ENCODE measurements around the gene SNAI1. TPM values are rescaled to one million over a fixed set of nuclear protein-coding genes. Genes with fewer than 3 reads are reported as not detected.
"Not testable (repeated sequence)": the region's sequence is repeated elsewhere in the genome, so short reads cannot be mapped to it uniquely, and the experiment has no call there.

The SNAI1 gene
- total RNA-seq, 2 donors from 2014 or later, result 2.2 to 3.3 TPM

DNA sequence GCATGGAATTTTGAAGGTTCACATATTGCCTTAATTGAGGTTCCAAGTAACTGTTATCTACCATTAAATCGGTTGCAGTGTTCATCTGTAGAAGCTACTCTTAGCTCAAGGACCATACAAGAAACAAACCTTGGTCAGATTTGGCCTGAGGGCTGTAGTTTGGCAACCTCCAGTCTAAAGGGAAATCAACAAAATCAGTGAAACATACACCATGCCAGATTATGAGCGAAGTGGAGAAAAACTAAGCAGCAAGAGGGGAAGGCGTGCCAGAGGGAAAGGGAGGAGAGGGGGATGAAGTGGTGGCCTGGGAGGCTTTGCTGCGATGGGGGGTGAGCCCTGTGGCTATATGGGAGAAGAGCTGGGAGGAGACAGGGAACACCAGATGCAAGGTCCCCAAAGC, 8.8 kb upstream of the SNAI1 start:
- Mint-ChIP-seq H3K27ac (no peak overlapping the region), H3K4me1 (no peaks in the 10 kb centered on the region), H3K27me3 (peaks cover 12% of the 10 kb centered on the region), H3K36me3 (ENCODE audit: low read depth) (no peaks in the 10 kb centered on the region), H3K4me3 (no peak overlapping the region)
- no peak for ATAC-seq
- no peak for DNase-seq
- H3K9me3 ChIP-seq (ENCODE audit: control insufficient read depth, low read length, poor library complexity, severe bottlenecking), result no peaks in the 10 kb centered on the region

DNA sequence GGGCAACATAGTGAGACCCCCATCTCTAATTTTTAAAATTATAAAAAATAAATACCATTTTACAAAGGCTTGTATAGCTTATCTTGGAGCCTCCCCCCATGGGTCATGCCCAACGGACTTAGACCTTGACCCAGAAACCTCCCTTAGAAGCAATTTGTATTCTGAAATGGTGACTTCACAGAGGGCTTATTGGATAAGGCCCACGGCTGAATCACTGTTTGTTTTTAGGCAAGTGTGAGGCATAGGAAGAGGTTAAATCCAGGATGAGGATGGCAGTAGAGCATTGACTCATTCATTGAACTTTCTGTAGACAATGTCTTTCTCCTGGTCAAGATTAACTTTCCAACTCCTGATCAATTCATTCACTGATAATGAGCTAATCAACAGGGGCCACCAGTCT, 6.2 kb upstream of the SNAI1 start:
- H3K4me1 Mint-ChIP-seq, result peaks cover 6% of the 10 kb centered on the region
- no peak for ATAC-seq
- H3K9me3 ChIP-seq (ENCODE audit: control insufficient read depth, low read length, poor library complexity, severe bottlenecking), result no peaks in the 10 kb centered on the region
- DNase-seq, result no peak
- H3K36me3 Mint-ChIP-seq (ENCODE audit: low read depth), result no peaks in the 10 kb centered on the region
- H3K4me3 Mint-ChIP-seq, result no peak overlapping the region
- peaks cover 12% of the 10 kb centered on the region for H3K27me3 Mint-ChIP-seq
- no peak overlapping the region for H3K27ac Mint-ChIP-seq

DNA sequence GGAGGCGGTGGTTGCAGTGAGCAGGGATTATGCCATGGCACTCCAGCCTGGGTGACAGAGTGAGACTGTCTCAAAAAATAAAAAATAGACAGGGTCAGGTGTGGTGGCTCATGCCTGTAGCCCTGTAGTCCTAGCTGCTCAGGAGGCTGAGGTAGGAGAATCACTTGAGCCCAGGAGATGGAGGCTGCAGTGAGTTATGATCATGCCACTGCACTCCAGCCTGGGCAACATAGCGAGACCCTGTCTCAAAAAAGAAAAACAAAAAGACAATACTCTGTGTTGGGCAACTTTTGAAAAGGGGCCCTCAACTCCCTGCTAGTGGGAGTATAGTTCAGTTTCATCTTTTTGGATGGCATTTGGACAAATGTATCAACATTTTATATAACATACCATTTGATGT, 5.0 kb upstream of the SNAI1 start:
- not testable (repeated sequence) for H3K9me3 ChIP-seq (ENCODE audit: control insufficient read depth, low read length, poor library complexity, severe bottlenecking); DNase-seq; H3K36me3 Mint-ChIP-seq (ENCODE audit: low read depth); H3K27ac Mint-ChIP-seq; ATAC-seq; H3K4me3 Mint-ChIP-seq
- peaks cover 11% of the 10 kb centered on the region for H3K4me1 Mint-ChIP-seq
- H3K27me3 Mint-ChIP-seq, result peaks cover 12% of the 10 kb centered on the region

DNA sequence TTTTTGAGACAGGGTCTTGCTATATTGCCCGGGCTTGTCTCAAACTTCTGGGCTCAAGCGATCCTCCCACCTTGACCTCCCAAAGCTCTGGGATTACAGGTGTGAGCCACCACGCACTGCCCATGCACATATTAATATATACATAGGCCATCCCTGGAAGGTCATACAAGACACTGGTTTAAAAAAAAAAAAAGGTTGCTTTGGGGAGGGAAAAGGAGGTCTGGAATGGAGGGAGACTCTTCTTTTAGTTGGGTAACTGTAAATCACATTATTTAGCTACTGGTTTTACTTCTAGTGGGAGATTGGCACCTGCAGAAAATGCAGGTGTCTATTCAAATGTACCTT, 4.1 kb upstream of the SNAI1 start:
- H3K4me3 Mint-ChIP-seq, result no peak overlapping the region
- H3K9me3 ChIP-seq (ENCODE audit: control insufficient read depth, low read length, poor library complexity, severe bottlenecking), result no peaks in the 10 kb centered on the region
- H3K27ac Mint-ChIP-seq, result no peak overlapping the region
- no peaks in the 10 kb centered on the region for H3K36me3 Mint-ChIP-seq (ENCODE audit: low read depth)
- ATAC-seq, result no peak
- peaks cover 12% of the 10 kb centered on the region for H3K27me3 Mint-ChIP-seq
- DNase-seq, result no peak
- H3K4me1 Mint-ChIP-seq, result peaks cover 15% of the 10 kb centered on the region

DNA sequence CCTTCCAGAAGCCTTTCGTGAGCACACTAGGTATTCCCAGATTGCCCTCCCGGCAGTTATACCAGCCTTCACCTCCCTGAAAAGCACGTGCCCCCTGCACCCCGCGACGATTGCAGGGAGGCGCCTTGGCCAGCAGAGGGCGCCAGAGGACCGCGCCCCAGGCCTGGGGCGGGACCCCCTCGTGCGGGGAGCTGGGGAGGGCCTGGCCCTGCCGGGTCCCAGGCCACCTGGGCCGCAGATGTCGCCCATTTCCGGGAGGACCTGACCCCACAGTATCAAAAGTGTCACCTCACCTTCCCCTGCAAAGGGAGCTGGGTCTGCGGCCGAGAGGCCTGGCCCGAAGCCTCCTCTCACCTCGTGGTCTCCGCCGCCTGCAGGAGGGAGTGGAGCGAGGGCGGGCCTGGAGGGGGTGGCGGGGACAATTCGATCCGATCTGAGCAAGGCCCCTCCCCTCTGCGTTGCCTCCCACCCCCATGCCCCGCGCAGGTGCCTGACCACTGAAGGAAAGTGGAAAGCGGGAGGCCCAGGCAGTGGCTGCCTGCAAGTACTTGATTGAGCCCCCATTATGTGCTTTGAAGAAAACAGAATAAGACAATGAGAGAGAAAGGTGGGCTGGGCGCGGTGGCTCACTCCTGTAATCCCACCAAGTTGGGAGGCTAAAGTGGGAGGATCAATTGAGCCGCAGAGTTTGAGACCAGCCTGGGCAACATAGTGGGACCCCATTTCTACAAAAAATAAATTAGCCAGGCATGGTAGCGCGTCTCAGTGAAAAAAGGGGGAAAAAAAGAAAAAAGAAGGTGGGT, 3.5 kb upstream of the SNAI1 start:
- no peak overlapping the region for H3K27ac Mint-ChIP-seq
- peak; percentile 54 for ATAC-seq
- peaks cover 7% of the 10 kb centered on the region for H3K27me3 Mint-ChIP-seq
- peaks cover 17% of the 10 kb centered on the region for H3K4me1 Mint-ChIP-seq
- DNase-seq, result peak; percentile 62 to 63 (median 63)
- H3K9me3 ChIP-seq (ENCODE audit: control insufficient read depth, low read length, poor library complexity, severe bottlenecking), result no peaks in the 10 kb centered on the region
- peak overlapping the region; percentile 12 for H3K4me3 Mint-ChIP-seq
- H3K36me3 Mint-ChIP-seq (ENCODE audit: low read depth), result no peaks in the 10 kb centered on the region

DNA sequence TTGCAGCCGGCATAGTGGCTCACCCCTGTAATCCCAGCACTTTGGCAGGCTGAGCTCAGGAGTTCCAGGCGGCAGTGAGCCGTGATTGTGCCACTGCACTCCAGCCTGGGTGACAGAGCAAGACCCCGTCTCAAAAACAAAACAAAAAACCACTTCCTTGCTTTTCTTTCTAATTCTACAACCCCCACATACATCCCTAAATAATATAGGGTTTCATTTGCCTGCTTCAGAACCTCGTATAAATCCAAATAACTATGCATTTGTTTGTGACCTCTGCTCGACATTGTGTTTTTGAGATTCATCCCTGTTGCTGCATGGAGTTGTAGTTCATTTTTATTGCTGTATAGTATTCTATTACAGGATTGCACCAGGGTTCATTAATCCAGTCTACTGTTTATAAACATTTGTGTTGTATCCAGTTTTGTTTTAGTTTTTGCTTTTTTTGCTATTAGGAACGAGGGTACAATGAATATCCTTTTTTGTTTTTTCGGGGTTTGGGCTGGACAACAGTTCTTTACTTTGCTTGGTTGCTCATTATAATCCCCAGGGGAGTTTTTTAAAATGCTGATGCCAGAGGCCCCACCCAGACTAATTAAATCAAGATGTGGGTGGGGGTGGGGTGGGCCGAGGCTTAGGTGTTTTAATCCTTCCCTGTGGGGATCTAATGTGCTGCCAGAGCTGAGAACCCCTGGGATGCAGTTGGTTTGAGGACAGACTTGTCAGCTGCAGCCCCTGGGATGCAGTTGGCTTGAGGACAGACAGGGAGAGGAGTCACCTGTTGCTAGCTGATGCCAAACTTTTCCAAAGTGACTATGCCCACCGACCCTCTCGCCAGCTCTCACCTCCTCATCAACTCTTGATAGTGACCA, 2.4 kb upstream of the SNAI1 start:
- DNase-seq (no peak), ATAC-seq (no peak)
- Mint-ChIP-seq H3K27ac (no peak overlapping the region), H3K4me3 (no peak overlapping the region), H3K36me3 (ENCODE audit: low read depth) (no peaks in the 10 kb centered on the region), H3K27me3 (peaks cover 6% of the 10 kb centered on the region), H3K4me1 (peaks cover 17% of the 10 kb centered on the region)
- no peaks in the 10 kb centered on the region for H3K9me3 ChIP-seq (ENCODE audit: control insufficient read depth, low read length, poor library complexity, severe bottlenecking)

DNA sequence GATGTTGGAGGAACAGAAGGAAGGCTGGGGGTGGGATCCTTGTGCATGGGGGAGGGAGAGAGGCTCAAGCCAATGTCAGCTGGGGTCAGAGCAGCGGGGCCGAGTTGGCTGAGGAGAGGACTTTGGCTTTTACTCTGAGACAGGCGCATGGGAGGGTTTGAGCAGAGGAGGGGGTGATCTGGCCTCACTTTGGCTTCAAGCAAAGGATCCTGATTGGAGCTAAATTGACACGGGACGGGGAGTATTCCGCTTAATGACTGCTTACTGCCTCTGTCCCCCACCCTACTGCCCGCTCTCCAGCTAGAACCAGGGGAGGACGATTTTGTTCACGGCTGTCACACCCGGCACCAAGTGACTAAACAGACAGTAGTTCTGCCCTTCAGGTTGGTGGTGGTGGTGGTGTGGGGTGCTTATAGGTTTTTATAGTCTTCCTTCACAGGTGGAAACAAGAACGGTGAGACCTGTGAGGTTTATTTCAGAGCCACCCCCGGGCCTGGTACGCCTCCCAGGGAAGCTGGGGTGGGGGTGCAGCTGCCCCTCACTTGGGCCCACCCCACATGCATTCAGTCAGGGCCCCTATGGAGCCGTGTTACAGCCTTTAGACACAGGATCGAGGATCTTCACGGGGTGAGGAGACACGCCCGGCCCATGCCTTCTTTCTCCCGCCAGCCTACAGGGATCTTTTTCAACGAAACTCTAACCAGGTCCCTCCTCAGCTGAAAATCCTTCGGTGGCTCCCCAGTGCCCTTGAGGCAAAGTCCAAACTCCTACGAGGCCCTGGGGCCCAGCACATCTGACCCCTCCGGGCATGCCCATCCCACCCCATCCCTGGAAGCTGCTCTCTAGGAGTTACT, 1.3 kb upstream of the SNAI1 start:
- no peaks in the 10 kb centered on the region for H3K9me3 ChIP-seq (ENCODE audit: control insufficient read depth, low read length, poor library complexity, severe bottlenecking)
- no peaks in the 10 kb centered on the region for H3K36me3 Mint-ChIP-seq (ENCODE audit: low read depth)
- H3K27ac Mint-ChIP-seq, result peak overlapping the region; percentile 66
- peaks cover 17% of the 10 kb centered on the region for H3K4me1 Mint-ChIP-seq
- H3K4me3 Mint-ChIP-seq, result peak overlapping the region; percentile 82
- no peak for DNase-seq
- peaks cover 6% of the 10 kb centered on the region for H3K27me3 Mint-ChIP-seq
- no peak for ATAC-seq

DNA sequence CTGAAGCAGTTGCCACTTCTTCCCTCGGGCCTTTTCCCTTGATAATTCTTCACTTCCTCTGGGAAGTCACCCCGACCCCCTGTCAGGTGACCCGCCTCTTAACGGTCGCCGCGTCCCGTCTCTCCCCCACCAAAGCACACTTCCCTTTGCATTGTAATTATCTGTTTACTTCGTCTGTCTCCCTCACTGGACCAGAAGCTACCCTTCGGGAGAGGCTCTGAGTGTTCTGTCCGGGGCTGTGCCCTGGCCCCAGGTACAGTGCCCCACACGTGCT, 771 bp upstream of the SNAI1 start:
- ATAC-seq (no peak), DNase-seq (no peak)
- peaks cover 17% of the 10 kb centered on the region for H3K4me1 Mint-ChIP-seq
- no peaks in the 10 kb centered on the region for H3K36me3 Mint-ChIP-seq (ENCODE audit: low read depth)
- H3K4me3 Mint-ChIP-seq, result peak overlapping the region; percentile 82
- peak overlapping the region; percentile 66 for H3K27ac Mint-ChIP-seq
- H3K27me3 Mint-ChIP-seq, result peaks cover 3% of the 10 kb centered on the region
- H3K9me3 ChIP-seq (ENCODE audit: control insufficient read depth, low read length, poor library complexity, severe bottlenecking), result no peaks in the 10 kb centered on the region

DNA sequence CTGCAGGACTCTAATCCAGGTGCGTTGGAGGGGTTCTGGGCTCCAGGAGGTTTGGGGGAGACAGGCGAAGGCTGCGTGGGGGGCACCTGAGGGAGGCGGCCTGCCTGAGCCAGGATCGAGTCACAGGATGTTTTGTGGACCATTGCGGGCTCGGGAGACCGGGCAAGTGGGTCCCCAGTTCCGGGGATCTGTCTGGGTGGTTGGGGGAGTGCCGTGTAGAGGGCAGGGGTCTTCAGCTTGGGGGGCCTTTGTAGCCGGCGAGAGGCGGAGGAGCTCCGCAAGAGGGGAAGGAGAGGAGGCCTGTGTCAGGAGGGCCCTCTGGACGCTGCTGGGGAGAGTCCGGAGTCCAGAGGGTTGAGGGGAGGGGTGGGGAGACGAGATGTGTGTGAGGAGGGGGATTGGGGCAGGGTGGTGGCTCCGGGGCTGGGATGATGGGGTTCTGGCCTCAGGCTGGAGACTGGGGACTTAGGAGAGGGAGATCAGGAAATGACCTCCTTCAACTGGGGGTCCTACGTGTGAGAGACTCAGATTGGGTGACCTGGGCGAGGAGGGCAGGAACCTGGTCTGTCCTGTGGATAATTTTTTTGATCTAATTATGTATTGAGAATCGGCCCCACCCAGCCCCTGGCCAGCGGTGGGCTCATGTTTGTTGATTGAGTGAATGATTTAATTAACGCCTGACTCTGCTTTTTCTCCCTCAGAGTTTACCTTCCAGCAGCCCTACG, 505 bp downstream of the SNAI1 start:
- ATAC-seq (peak; percentile 1), DNase-seq (no peak)
- H3K4me1 Mint-ChIP-seq, result peaks cover 17% of the 10 kb centered on the region

DNA sequence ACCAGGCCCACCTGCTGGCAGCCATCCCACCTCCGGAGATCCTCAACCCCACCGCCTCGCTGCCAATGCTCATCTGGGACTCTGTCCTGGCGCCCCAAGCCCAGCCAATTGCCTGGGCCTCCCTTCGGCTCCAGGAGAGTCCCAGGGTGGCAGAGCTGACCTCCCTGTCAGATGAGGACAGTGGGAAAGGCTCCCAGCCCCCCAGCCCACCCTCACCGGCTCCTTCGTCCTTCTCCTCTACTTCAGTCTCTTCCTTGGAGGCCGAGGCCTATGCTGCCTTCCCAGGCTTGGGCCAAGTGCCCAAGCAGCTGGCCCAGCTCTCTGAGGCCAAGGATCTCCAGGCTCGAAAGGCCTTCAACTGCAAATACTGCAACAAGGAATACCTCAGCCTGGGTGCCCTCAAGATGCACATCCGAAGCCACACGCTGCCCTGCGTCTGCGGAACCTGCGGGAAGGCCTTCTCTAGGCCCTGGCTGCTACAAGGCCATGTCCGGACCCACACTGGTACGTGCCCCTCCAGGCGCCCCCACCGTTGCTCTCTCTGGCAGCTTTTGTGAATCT, 1.1 kb downstream of the SNAI1 start:
- no peaks in the 10 kb centered on the region for H3K9me3 ChIP-seq (ENCODE audit: control insufficient read depth, low read length, poor library complexity, severe bottlenecking)
- ATAC-seq (no peak), DNase-seq (no peak)
- H3K36me3 Mint-ChIP-seq (ENCODE audit: low read depth), result no peaks in the 10 kb centered on the region
- H3K27me3 Mint-ChIP-seq, result no peaks in the 10 kb centered on the region
- H3K27ac Mint-ChIP-seq, result peak overlapping the region; percentile 71
- peaks cover 17% of the 10 kb centered on the region for H3K4me1 Mint-ChIP-seq
- H3K4me3 Mint-ChIP-seq, result peak overlapping the region; percentile 80

More for the DNA sequence above, 505 bp downstream of the SNAI1 start:
- no peaks in the 10 kb centered on the region for H3K9me3 ChIP-seq (ENCODE audit: control insufficient read depth, low read length, poor library complexity, severe bottlenecking)
- Mint-ChIP-seq H3K27ac (peak overlapping the region; percentile 71), H3K4me3 (peak overlapping the region; percentile 80), H3K36me3 (ENCODE audit: low read depth) (no peaks in the 10 kb centered on the region), H3K27me3 (no peaks in the 10 kb centered on the region)

DNA sequence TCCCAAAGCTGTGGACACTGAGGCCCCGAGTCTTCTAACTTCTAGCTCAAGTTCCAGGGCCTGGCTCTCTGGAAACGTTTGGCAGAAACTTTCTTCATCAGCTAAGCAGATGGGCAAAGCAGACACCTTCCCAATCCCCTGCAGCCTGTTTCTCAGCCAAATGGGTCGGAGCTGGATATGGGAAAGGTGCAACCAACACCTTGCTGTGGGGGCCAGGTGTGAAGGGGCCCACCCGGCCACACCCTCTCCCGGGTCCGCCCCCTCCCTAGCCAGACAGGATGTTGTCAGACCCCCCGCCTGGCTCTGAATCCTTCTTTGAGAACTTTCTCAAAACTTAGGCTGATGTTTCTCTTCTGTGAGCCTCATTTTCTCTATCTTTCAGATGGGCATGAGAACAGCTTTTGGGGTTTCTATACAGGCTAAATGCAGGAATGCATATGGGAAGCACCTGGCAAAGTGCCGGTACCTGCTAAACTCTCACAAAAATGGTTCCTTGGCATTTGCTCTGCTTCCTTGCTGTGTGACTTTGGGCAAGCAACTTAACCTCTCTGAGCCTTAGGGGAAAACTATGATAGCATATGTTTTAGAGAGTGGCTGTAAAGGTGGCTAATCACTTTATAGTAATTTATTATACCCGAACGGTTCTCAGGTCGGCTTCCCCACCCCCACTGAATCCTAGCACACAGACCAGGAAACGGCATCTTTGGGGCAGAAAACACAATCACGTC, 1.8 kb downstream of the SNAI1 start:
- DNase-seq (no peak), ATAC-seq (no peak)
- Mint-ChIP-seq H3K27ac (no peak overlapping the region), H3K4me1 (peaks cover 15% of the 10 kb centered on the region), H3K27me3 (peaks cover 4% of the 10 kb centered on the region), H3K36me3 (ENCODE audit: low read depth) (no peaks in the 10 kb centered on the region), H3K4me3 (no peak overlapping the region)
- no peaks in the 10 kb centered on the region for H3K9me3 ChIP-seq (ENCODE audit: control insufficient read depth, low read length, poor library complexity, severe bottlenecking)

DNA sequence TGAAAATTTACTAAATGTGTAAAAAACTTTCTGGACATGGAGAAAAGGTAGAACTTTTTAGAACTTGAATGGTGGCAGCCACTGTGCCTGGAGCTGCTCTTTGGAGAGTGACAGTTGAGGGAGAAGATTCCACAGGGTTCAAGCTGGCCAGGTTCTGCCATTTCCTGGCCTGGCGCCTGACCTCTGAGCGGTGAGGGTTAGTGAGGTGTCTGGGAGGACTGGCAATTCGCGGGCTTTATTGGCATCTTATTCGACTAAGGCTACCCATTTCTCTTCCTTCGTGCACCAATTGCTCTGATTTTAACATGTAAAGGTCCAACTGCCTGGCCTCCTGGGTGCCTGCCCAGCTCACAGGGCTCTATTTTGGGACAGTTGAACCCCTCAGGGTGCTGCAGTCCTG, 2.4 kb downstream of the SNAI1 start:
- Mint-ChIP-seq H3K27ac (no peak overlapping the region), H3K27me3 (peaks cover 6% of the 10 kb centered on the region), H3K4me3 (no peak overlapping the region), H3K4me1 (peaks cover 14% of the 10 kb centered on the region), H3K36me3 (ENCODE audit: low read depth) (peaks cover under 1% of the 10 kb centered on the region)
- ATAC-seq (no peak), DNase-seq (no peak)
- no peaks in the 10 kb centered on the region for H3K9me3 ChIP-seq (ENCODE audit: control insufficient read depth, low read length, poor library complexity, severe bottlenecking)

Data from T-helper 17 cell (primary cell).